Panc1 (cell line): ENCODE measurements around the gene FSTL4. TPM values are rescaled to one million over a fixed set of nuclear protein-coding genes. Genes with fewer than 3 reads are reported as not detected.

Source experiments
- ATAC-seq: fragments of 200-7000 bp; cut with Tn5 transposase; 2 replicates; pipeline ENCODE4 v1.9.1; 2020; ENCODE audit warnings: mild to moderate bottlenecking, moderate library complexity
- BruUV-seq: library from RNA; stranded (reverse); fragments of 400-500 nt; replicated peaks from 2 replicates; lab custom pipeline; 2021; lab: Mats Ljungman, UMichigan
- CTCF ChIA-PET: fragments of 300-600 bp; sonication (Branson Sonifier 250); formaldehyde crosslinking; loops from one replicate; lab custom pipeline; 2022; ENCODE audit warnings: antibody characterized with exemption; lab: Charles Lee
- POLR2A ChIA-PET: fragments of 300-600 bp; sonication (Branson Sonifier 250); formaldehyde crosslinking; loops from one replicate; lab custom pipeline; 2022; ENCODE audit warnings: antibody characterized with exemption; lab: Charles Lee
- DNase-seq: peaks from one replicate; pipeline ENCODE4 v3.0.0-alpha.2; 2010; ENCODE audit warnings: low read depth, low spot score
- H3K27ac ChIP-seq: 2 replicates; pipeline ENCODE4 v1.5.1; 2011; ENCODE audit warnings: mild to moderate bottlenecking, low read length, inconsistent platforms
- H3K27me3 ChIP-seq: fragments of 200-500 bp; sonication (Bioruptor generic); 2 replicates; pipeline ENCODE4 v1.6.0; 2014; ENCODE audit warnings: low read length, inconsistent platforms; ENCODE audit not compliant: control insufficient read depth, insufficient read depth
- H3K36me3 ChIP-seq: fragments of 200-500 bp; sonication (Bioruptor generic); 2 replicates; pipeline ENCODE4 v1.5.1; 2014; ENCODE audit warnings: inconsistent platforms, mild to moderate bottlenecking, low read length, moderate library complexity; ENCODE audit not compliant: control insufficient read depth, insufficient read depth
- H3K4me1 ChIP-seq: 2 replicates; pipeline ENCODE4 v1.5.1; 2011; ENCODE audit warnings: inconsistent platforms, mild to moderate bottlenecking, low read length, moderate library complexity; ENCODE audit not compliant: control insufficient read depth, insufficient read depth
- H3K4me3 ChIP-seq, 2 experiments: 2 replicates each; pipeline ENCODE4 v1.5.1; 2011 to 2012; ENCODE audit warnings: low read depth in 2 of 2, low read length in 2 of 2, mild to moderate bottlenecking in 2 of 2, inconsistent platforms in 1 of 2, moderate library complexity in 1 of 2
- H3K9me3 ChIP-seq: fragments of 200-500 bp; sonication (Bioruptor generic); 2 replicates; pipeline ENCODE4 v1.5.1; 2014; ENCODE audit warnings: low read depth, mild to moderate bottlenecking, inconsistent platforms, low read length, moderate library complexity; ENCODE audit not compliant: control insufficient read depth, insufficient read depth
- CTCF ChIP-seq: fragments of 450-650 bp; IDR thresholded peaks from 2 replicates; pipeline ENCODE4 v1.5.1; 2017; ENCODE audit warnings: mild to moderate bottlenecking
- POLR2AphosphoS5 ChIP-seq: IDR thresholded peaks from 2 replicates; pipeline ENCODE4 v1.6.1; 2012; ENCODE audit warnings: mild to moderate bottlenecking, low read depth, low read length, moderate library complexity
- REST ChIP-seq, 2 experiments: IDR thresholded peaks; 2 replicates each; pipeline ENCODE4 v1.6.1; 2011 to 2012; ENCODE audit warnings: low read depth in 2 of 2, control low read depth in 1 of 2, low read length in 1 of 2, mild to moderate bottlenecking in 1 of 2, moderate library complexity in 1 of 2; ENCODE audit not compliant: insufficient read depth in 1 of 2
- SIN3A ChIP-seq: IDR thresholded peaks from 2 replicates; pipeline ENCODE4 v1.6.1; 2012; ENCODE audit warnings: low read depth, mild to moderate bottlenecking, low read length, moderate library complexity, borderline replicate concordance; ENCODE audit not compliant: insufficient read depth
- TCF7L2 ChIP-seq: IDR thresholded peaks from 2 replicates; pipeline ENCODE4 v1.6.1; 2011; ENCODE audit warnings: mild to moderate bottlenecking, low read depth, low read length, inconsistent platforms
- in situ Hi-C: cut with HindIII; loops from 2 replicates; pipeline ENCODE4 v1.10.0; 2016; ENCODE audit warnings: low sequenced_read_pairs, low pct_unique_long_range_greater_than_20kb
- intact Hi-C: fragments of 100-400 bp; cut with micrococcal nuclease; formaldehyde crosslinking; loops from one replicate; pipeline ENCODE4 v1.10.0; 2022; ENCODE audit not compliant: unreplicated experiment
- total RNA-seq: library from RNA; stranded (reverse); gene quantifications from one replicate; pipeline ENCODE4 v1.2.1, GENCODE V29; 2021; ENCODE audit not compliant: unreplicated experiment

FSTL4 gene
- total RNA-seq, 1 experiment from 2014 or later = 0.18 TPM

DNA sequence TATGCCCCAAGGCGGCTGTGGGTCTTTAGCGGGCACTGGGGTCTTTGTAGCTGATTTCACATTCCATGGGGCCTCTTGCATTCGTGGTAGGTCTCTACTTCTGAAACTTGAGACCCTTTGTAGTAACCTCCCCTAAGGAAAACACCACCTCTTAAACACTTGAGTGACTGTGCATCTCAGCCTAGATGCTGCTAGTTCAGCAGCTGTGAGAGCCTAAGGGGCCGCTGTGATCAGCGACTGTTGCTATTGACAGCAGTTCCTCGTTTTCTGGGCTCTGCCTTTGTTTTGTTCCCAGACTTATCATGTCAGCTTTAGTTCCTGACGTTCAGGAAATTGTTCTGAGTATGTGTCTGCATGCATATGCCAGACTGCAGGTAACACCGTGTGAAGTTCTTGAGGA, 389.4 kb downstream of the FSTL4 start:
- BruUV-seq = no TSS peak
- DNase-seq (no peak), ATAC-seq (no peak)
- no peak overlapping the region for H3K4me3 ChIP-seq
- in situ Hi-C loops (no loop called here), intact Hi-C loops (no loop called here)
- CTCF ChIA-PET = no interaction called here
- H3K36me3 ChIP-seq = no peaks in the 10 kb centered on the region
- H3K4me1 ChIP-seq = no peaks in the 10 kb centered on the region
- no peak overlapping the region for H3K27ac ChIP-seq
- H3K27me3 ChIP-seq = no peaks in the 10 kb centered on the region
- TF ChIP-seq SIN3A (no peak), CTCF (no peak), POLR2AphosphoS5 (no peak), REST (IDR thresholded peaks at IDR 0.05; ENCODE audit: insufficient read depth in 1 of 2, low read depth in 2 of 2, low read length in 1 of 2) (no peak), TCF7L2 (no peak)
- no peaks in the 10 kb centered on the region for H3K9me3 ChIP-seq
- POLR2A ChIA-PET = no interaction called here

DNA sequence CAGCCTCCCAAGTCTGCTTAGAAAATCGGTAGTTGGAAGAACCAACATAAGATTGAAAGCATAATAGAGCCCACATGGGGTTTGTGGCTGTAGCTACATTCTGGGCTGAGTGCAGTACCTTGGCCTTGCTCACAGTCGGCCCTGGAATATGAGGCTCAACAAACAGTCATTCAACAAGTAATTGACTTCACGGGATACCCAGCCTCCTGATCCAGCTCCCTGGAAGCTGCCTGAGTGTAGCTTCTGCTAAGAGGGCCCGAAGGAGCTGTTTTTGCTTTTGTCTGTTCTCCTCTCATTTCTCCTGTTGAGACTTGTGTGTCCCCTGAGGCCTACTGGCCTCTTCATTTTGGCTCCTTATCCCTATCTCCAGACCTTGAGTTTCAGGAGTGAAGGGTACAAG, 389.8 kb downstream of the FSTL4 start:
- Histone ChIP-seq H3K4me3 (no peak overlapping the region), H3K27ac (no peak overlapping the region), H3K36me3 (no peaks in the 10 kb centered on the region), H3K9me3 (no peaks in the 10 kb centered on the region), H3K27me3 (no peaks in the 10 kb centered on the region), H3K4me1 (no peaks in the 10 kb centered on the region)
- BruUV-seq = no TSS peak
- in situ Hi-C loops (no loop called here), intact Hi-C loops (no loop called here)
- CTCF ChIA-PET = interaction anchor here (0.9 kb wide), 1 partner anchor 680 kb away, joined by 4 read pairs; no protein-coding TSS in a partner anchor
- no peak for ATAC-seq
- POLR2A ChIA-PET = no interaction called here
- TF ChIP-seq CTCF = no peak
- TF ChIP-seq POLR2AphosphoS5 = no peak
- no peak for TF ChIP-seq TCF7L2
- TF ChIP-seq SIN3A = no peak
- TF ChIP-seq REST (IDR thresholded peaks at IDR 0.05; ENCODE audit: insufficient read depth in 1 of 2, low read depth in 2 of 2, low read length in 1 of 2) = no peak
- DNase-seq = no peak
